GM04503 (cell line): Measurements from ENCODE around the gene TRIM64C.
"Not testable (repeated sequence)": the region's sequence is repeated elsewhere in the genome, so short reads cannot be mapped to it uniquely, and the experiment has no call there.

Experiments
- DNase-seq: peaks from one replicate; pipeline ENCODE4 v3.0.0-alpha.2; 2012; ENCODE audit warnings: low read depth

The TRIM64C gene, protein sequence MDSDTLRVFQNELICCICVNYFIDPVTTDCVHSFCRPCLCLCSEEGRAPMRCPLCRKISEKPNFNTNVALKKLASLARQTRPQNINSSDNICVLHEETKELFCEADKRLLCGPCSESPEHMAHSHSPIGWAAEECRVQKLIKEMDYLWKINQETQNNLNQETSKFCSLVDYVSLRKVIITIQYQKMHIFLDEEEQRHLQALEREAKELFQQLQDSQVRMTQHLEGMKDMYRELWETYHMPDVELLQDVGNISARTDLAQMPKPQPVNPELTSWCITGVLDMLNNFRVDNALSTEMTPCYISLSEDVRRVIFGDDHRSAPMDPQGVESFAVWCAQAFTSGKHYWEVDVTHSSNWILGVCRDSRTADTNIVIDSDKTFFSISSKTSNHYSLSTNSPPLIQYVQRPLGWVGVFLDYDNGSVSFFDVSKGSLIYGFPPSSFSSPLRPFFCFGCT

DNA sequence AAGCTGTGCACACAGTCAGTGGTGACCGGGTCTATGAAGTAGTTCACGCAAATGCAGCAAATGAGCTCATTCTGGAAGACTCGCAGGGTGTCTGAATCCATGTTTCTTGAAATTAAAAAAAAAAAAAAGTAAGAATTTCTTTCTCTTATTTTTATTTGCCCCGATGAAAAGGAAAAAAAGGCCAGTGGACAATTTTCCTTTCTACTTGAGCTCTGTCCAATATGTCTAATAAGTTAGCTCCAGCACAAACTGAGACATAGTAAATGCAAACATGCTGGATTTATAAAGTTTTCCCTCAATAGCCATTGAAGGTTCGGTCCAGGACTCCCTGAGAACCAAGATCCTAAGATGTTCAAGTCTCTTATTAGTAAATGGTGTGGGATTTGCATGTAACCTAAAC is at the start of gene TRIM64C:
TSS of gene TRIM64C (minus strand) at position 101 of the 400 bp plus-strand sequence. CDS start at position 101, 0 bp downstream.
- DNase-seq, result not testable (repeated sequence)

DNA sequence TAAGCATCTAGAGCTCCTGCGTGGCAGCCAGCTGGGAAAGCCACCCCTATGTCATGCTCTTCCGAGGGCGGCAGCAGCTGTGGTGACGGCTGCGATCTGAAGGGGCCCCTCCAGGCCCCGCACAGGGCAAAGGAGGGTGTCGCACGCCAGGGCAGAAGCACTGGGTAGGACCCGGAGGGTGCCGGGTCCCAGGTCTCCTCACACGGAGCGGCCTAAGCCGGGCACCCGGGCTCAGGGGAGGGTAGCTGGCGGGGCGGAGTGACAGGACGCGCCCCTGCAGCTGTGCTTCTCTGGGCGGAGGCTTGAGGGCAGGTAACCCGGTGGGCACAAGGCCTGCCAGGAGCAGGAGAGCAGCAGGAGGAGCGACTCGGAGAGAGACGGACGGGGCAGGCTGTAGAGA is 43.4 kb upstream of the TRIM64C start:
- DNase-seq, result not testable (repeated sequence)

DNA sequence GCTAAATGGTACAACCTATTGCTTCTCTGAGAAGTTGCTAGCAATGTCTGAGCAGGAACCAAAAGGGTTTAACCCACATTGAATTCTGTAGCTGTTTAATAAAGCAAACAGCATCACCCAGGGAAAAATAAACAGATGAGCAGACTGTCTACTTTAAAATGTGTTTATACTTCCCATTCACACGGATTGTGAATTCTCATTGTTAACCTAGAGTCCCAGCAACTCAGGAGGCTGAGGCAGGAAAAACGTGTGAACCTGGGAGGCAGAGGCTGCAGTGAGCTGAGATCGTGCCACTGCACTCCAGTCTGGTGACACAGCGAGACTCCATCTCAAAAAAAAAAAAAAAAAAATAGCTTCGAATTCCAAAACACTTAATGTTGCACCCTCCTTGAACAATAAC is 11.0 kb upstream of the TRIM64C start:
- DNase-seq, result not testable (repeated sequence)

DNA sequence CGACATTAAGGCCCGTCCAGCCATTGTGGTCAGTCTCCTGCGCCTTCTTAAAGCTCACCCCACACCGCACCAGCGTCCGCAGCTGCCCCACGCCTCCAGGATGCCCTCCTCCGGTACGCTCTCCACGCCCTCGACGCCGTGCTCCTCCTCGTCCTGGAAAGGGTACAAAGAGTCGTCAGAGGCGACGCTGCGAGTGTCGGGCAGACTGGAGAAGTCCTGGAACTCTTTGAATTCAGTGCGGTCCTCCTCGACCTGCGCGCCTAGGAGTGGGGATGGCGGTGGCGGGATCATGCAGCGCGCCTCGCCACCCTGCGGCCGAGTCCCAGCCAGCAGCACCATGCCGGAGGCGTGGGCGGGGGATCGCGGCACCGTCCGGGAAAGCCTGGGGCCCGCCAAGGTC is 9.1 kb downstream of the TRIM64C start:
- not testable (repeated sequence) for DNase-seq

DNA sequence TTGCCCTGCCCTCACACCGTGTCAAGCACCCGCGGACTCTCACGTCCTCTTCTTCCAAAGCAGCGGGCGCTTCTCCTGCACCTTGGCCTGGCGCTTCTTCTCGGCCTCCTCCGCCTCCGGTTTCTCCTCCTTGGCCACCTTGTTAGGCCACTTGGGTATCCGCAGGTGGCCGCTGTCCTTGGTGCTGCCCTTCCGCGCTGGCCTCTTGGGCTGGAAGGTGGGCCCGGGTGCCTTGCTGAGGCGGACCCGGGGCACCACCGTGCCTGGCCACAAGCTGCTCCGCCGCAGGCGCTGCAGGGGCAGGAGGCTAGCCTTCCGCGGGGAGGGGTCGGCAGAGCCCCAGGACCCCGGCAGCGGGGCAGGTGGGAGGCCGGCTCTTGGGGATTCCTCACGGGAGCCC is 10.7 kb downstream of the TRIM64C start:
- not testable (repeated sequence) for DNase-seq

DNA sequence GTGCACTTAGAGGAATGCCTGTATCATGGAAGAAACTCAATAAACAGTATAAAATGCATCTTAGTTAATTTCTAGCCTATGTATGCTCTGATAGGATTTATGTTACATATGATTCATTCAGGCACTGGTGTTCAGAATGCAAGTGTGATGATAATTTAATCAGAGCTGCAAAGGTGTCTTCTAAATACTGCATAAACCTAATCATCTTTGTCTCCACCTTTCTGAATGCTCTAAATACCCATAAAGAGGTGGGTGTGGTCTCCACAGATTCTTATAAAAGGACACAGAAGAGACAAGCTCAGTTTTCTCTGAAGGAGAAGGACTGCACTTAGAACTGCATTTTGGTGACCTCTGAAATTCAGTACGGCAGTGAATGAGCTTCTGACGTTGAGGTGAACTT is 30.4 kb downstream of the TRIM64C start, which contains the start of gene TRIM49B:
TSS of gene TRIM49B (plus strand) at position 301 of the 400 bp plus-strand sequence. CDS start 2,777 bp downstream, outside the sequence.
- DNase-seq, result not testable (repeated sequence)
